Activated CD4-positive, alpha-beta T cell treated with anti-CD3 and anti-CD28 coated beads, Interleukin-2, Interleukin-4, amounts not matched to agents 100 ng/mL and 50 ng/mL, durations not matched to agents 16 hours and 8 hours (primary cell): ENCODE measurements around the gene PLPPR2.
"Not testable (repeated sequence)": the region's sequence is repeated elsewhere in the genome, so short reads cannot be mapped to it uniquely, and the experiment has no call there.

Source experiments
- DNase-seq: peaks from one replicate; pipeline ENCODE4 v3.0.0-alpha.2; 2020; ENCODE audit warnings: low spot score

PLPPR2 gene

DNA sequence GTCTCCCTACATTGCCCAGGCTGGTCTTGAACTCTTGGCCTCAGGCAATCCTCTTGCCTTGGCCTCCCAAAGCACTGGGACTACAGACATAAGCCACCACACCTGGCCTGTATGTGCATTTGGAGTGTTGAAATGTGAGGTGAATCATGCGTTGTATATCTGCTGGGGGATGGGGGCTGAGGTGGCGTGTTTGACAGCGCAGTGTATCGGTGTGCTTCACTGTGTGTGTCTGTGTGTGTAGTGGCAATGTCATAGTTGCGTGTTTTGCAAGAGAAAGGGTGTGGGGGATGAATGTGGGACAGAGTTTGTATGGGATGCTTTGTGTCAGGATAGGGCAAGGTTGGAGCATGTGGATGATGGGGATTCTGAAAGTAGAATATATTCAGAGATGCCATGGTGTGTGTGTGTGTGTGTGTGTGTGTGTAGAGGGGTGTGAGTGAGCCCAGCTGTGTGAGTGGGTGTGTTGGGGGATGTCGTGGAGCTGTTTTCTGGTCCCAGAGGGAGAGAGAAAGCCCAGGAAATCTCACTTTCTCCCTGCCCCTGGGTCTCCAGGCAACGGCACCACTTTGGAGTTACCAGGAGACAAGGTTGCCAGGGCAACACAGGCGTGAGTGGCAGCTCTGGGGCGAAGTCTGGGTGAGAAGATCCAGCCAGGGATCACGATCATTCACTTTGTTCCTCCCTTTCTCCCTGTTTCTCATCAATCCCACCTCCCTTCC is 18.1 kb downstream of the PLPPR2 start:
- DNase-seq, result no peak

DNA sequence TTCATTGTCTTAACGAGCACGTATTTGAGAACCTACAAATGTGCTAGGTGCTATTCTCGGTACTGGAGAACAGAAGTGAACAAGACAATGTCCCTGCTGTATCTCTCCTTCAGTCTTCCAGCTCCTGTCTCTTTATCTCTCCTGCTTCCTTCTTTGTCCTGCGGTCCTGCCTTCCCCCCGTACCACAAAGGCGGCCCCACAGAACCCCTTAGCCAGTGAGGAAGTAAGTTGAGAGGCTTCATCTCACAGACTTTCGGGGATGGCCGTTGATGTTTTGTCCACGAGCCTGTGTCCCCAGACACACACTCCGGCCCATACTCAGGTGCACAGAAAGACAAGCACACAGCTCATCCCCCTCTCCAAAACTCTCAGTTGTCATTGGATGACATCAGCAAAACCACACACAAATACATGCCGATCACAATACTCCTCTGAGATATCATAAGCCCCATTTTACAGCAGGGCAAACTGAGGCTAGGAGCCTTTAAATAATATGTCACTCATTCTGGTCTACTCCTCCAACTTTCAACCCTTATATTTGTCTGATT is 18.7 kb downstream of the PLPPR2 start:
- DNase-seq, result no peak

DNA sequence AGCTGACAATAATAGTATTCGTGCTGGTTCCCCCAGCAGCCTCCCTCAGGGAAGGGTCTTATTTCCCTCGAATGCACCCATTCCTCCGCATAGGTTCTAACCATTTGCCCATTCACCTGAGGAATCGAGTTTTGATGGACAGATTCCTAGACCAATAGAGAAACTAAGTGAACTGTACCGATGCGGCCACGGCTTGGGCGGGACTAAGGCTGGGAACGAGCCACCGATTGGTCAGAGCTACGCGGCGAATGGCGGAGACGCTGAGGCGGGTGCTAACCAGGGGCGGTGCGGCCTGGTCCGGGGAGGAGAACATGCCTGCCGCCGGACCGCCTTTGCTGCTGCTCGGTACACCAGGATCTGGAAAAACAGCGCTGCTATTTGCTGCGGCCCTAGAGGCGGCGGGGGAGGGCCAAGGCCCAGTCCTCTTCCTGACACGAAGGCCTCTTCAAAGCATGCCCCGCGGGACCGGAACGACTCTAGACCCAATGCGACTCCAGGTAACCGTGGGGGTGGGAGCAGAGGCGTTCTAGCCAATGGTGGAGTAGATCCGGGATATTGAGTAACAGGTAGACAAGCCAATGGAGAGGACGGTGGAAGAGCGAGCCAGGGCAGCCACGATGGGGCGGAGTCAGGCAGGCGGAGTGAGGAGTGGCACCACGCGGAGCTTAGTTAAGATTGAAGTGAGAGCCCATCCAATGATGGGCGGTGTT is 19.4 kb downstream of the PLPPR2 start, which contains the start of gene SWSAP1:
Gene SWSAP1, plus strand, starts transcription at position 234 of the 710 bp plus-strand sequence. Its CDS starts 15 bp downstream, at position 249.
- DNase-seq, result peak; percentile 99

DNA sequence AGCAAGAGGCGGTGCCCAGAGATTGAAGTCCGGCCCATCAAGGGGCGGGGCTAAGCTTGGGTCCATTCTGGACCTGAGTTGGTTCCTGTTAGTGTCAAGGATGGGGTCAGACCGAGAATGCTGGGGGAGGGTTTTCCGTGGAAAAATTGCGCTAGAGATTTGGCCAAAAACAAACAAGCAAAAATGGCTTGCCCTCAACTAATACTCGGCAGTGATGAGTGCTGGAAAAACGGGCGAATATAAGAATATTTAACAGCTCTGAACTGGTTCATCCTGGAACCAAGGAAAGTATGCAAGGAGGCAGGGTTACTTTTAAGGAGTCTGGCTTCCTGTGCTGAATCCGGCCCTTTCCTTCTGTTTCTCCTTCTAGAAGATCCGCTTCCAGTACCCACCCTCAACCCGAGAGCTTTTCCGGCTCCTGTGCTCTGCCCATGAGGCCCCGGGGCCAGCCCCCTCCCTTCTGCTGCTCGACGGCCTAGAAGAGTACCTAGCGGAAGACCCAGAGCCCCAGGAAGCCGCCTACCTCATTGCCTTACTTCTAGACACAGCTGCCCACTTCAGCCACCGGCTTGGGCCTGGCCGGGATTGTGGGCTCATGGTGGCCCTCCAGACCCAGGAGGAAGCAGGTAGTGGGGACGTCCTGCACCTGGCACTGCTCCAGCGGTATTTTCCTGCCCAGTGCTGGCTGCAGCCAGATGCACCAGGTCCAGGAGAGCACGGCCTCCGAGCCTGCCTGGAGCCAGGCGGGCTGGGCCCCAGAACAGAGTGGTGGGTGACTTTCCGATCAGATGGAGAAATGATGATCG is 20.1 kb downstream of the PLPPR2 start:
- peak; percentile 81 for DNase-seq

DNA sequence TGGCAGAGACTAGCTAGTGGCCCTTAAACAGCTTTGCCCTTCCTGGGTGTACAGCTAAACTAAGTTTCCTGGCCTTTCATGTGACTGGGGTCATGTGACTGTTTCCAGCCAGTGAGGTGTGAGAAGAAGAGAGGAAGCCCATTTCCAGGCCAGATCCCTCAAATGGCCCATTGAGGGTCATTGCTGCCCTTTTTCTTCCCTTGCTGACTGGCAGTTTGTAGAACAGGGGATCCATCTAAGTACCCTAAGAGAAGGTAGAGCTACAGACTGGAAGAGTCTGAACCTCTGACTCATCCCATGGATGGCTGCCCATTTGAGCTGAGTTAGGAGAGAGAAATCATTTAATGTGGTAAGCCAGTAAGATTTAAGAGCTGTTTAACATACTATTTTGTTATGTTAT is 22.0 kb downstream of the PLPPR2 start:
- peak; percentile 64 for DNase-seq

DNA sequence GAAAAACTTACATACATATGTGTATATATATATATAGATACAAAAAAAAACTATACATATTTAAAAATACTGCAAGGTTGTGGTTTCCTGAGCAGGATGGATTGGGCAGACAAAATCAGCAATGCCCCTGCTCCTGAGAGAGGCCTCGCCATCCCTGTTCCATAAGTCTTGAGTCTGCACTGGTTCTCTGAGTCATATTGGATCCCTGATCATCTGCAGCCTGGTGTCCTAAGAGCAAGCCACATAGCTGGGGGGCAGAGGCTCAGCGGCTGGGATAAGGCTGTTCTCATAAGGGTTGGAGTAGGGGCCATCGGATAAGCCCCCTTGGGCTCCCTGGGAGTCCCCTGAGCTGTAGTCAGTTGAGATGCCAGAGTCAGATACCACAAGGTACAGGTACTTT is 22.5 kb downstream of the PLPPR2 start:
- no peak for DNase-seq

DNA sequence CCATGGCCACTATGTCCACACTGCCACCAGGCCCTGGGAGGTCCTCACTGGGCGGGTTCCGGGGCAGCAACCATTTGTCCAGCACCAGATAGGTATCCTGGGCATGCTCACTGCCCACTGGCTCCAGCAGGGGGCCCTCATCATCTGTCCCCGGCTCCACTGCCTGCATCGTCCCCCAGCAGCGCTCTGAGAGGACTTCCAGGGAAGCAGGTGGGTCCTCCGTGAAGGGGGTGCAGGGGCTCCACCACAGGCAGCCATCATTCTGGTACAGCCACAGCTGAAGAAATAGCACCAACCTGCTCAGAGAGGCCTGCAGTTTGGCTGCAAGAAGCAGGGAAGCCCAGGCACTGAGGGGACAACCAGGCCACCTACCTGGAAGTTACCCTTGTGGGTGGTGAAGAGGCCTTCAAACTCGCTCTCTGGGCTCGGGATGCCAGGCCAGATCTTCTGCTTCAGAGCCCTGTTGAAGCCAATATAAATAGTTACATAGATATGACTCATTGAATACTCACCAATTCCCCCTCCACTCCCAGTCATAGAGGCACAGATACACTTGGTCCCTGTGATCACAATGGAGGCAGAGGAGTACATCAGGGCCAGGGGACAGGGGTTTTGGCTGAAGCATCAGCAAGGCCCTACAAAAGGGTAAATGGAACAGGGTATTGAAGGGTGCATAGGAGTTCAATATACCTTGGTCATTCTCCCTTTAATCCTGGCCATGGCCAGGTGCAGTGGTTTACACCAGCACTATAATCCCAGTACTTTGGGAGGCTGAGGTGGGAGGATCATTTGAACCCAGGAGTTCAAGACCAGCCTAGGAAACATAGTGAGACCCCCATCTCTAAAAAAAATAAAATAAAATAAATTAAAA is 23.3 kb downstream of the PLPPR2 start:
- no peak for DNase-seq

DNA sequence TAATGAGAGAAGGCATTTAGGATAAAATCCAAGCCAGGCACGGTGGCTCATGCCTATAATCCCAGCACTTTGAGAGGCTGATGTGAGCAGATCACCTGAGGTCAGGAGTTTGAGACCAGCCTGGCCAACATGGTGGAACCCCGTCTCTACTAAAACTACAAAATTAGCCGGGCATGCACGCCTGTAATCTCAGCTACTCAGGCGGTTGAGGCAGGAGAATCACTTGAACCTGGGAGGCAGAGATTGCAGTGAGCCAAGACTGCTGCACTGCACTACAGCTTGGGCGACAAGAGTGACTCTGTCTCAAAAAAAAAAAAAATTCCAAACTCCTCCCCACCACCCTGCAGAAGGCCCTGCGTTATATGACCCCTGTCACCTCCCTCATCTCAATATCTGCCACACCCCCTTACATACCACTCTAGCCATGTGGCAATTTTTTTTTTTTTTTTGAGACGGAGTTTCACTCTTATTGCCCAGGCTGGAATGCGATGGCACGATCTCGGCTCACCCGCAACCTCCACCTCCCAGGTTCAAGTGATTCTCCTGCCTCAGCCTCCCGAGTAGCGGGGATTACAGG is 24.1 kb downstream of the PLPPR2 start:
- DNase-seq, result not testable (repeated sequence)

DNA sequence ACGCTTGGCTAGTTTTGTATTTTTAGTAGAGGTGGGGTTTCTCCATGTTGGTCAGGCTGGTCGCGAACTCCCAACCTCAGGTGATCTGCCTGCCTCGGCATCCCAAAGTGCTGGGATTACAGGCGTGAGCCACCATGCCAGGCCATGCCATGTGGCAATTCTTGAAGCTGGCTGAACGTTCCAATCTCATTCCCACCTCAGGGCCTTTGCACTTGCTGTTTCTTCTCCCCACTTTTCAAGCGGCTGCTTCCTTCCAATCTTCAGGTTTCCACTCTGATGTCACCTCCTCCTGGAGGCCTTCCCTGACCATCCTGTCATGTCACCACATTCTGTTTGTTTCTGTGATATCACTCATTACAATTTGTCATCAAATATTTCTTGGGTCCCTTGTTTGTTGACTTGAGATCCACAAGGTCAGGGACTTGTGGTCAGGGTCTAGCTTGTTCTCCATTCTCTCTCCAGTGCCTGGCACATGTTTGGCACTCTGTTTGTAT is 24.7 kb downstream of the PLPPR2 start:
- DNase-seq, result no peak

DNA sequence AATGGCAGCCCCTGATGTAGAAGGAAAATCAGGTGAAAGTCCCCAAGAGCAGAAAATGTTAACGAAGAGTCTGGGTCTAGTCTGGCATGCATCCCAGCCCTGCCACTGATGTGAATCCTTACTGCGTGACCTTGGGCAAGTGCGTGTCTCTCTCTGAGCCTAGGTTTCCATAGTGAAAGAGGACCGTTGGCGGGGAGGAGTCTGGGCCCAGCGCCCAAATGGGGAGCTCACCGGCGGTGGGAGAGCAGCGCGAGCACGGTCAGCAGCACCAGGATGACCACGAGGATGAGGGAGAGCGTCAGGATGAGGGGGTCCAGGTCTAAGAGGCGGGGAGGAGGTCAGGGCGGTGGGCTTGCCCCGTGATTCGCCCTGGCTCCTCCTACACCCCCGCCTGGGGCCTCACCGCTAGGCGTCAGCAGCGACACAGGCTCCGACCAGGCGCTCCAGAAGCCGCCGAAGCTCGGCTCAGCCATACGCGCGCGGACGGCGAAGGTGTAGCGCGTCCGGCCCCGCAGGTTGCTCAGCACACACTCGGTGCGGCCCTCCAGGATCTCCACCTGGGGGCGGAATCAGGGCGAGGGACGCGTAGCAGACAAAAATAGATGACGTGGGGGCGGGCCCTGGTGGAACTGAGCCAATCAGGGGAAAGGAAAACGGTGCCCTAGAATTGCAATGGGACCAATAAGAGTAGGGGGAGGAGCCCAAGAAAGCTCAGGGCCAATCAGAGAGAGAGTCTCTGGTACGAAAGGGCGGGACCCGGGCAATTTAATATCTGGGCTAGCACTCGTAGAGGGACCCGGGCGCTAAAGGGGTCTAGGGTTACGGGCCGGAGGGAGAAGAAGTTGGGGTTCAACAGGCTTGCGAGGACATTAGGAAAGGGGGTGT is 25.7 kb downstream of the PLPPR2 start:
- DNase-seq, result peak; percentile 98

DNA sequence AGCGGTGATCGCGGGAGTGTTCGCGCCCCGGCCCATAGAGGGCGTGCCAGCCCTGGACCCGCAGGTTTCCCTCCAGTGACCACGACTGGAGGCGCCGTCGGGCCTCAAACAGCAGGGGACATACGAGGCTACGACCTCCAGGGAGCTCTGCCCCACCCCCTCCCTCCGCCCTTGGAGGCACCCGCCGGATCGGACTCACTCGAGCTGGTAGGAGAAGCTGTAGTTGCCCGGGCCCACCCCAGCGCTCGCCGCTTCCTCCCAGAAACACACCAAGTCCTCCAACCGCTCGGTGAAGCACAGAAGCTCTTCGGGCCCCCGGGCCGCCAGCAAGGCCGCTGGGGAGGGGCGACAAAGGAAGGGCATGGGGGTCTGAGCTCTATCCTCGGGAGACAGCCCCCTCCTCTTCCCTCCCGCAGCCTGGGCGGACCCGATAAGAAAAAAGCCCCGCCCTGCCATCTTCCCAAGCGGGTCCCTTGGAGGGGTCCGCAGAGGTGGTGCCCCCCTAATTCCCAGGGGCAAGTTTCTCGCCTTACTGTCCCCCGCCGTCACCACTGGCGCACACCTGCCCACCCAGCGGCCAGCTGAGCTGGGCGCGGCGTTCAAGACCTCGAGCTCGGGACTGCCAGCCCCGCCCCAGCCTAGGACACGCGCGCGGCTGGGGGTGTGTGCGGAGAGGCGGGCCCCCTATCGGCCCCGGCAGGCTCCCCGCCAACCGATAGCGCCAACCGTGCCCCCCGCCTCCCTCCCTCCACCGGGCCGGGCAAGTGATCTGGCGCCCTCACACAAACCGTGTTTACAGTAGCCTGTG is 27.9 kb downstream of the PLPPR2 start:
- peak; percentile 60 for DNase-seq

DNA sequence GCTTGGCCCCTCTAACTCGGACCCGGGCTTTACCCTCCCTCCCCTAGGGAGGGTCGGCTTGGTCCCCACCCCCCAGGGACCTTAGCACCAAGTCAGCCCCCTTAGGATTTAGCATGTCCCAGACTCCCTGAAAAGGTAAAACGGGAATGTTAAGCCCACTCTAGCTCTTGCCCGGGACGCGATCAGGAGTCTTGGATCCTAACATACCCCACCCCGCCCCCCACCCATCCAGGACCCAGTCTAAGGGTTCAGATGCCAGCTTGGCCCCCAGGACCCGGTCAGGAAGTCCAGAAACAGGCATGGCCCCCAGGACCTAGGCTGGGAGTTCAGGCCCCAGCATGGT is 28.4 kb downstream of the PLPPR2 start:
- no peak for DNase-seq

DNA sequence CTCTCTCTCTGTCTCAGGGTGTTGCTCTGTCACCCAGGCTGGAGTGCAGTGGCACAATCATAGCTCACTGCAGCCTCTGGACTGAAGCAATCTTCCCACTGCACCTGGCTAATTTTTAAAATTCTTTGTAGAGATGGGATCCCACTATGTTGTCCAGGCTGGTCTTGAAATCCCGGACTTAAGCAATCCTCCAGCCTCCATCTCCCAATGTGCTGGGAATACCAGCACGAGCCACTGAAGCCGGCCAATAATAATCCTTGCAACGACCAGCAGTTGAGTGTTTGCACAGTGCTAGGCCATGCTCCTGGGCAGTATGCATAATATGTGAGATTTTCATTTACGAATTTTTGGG is 29.5 kb downstream of the PLPPR2 start:
- no peak for DNase-seq

DNA sequence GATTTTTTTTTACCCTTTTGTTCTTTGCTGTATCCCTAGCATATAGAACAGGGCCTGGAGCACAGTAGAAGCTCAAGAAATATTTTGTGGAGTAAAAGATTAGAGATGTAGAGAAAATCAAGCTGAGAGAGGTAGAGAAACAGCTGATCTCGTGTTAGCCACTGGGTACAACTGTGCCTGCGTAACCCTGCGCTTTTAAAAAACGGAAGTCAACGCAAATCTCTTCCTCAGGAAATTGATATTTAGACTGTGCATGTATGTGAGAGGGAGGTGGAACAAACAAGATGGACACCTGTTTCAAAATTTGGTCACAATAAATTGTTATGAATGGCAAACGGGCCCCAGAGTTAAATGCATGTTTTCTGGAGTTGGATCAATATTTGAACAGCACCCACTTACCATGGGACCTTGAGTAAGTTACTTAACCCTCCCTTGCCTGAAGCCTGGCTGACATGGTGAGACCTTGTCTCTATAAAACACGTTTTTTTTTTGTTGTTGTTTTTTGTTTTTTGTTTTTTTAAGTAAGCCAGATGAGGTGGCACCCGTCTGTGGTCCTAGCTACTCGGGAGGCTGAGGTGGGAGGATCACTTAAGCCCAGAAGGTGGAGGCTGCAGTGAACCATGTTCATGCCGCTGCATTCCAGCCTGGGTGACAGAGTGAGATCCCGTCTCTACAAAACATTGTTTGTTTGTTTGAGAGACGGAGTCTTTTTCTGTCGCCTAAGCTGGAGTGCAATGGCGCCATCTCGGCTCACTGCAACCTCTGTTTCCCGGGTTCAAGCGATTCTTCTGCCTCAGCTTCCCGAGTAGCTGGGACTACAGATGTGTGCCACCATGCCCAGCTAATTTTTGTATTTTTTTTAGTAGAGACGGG is 32.2 kb downstream of the PLPPR2 start:
- DNase-seq, result no peak

DNA sequence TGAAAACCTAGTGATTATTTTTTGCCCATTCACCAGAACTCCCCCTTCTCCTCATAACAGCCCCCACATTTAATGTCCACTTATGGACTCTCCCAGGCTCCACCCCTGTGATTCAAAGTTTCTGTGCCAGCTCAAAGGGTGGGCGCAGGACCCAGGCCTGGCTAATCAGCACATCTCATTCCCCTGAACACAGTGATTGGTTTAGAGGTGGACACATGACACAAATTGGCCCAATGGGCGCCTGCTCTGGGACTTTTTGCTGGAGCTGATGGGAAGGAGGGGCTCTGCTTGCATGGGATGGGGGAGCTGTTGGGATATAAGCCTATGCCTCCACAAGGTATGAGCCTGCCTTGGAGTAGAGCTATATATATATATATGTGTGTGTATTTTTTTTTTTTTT is 35.1 kb downstream of the PLPPR2 start:
- no peak for DNase-seq

DNA sequence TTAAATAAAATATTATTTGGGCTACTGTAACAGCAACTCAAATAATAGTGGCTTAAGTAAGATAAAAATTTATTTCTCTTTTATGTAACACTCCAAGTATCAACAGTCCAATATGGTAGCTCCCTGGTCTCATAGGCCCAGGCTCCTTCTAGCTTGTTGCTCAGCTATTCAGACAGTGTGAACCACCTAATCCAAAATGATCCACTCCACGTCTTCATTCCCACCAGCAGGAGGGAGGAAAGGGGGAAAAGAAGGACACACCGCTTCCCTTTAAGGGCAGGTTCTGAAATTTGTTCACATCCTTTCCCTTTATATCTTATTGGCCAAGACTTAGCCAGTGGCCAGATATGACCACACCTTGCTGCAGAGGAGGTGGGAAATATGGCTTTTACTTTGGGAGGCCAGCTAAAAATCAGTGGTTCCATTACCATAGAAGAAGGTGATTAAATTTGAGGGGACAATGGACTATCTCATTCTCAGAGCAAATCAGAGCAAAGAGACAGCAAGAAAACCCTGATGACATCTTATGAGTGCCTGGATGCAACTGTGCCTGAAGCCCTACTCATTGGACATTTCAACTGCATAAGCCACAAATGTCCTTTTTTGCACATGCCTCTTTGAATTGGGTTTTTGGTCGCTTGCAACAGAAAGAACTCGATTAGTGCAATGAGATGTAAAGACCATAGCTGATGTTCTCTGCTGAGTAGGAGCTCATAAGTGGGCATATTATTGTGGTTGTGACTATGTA is 35.9 kb downstream of the PLPPR2 start:
- DNase-seq, result no peak

DNA sequence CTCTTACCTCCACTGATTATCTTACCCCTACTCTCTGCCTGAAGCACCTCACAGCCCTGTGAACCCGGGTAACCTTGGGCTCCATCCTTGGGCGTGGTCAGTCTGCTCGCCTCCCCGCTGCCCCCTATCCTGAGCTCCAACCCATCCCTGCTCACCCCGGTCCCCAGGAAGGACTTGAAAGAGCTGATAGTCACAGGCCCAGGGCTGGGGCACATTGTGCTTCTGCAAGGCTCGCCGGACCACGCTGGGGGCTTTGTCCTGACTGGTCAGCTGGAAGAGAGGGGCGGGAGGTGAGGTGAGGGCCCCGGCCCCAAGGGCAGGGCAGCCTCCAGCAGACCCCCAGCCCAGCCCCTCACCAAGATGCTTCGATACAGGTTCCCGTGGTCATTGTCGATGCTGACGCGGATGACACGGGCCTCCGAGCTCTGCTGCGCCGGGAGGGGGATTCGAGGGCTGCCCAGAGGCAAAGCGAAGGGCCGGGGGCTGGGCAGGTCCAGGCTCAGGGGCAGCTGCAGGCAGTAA is 41.9 kb downstream of the PLPPR2 start:
- no peak for DNase-seq
